Mucosa of stomach (tissue), 1 donor: ENCODE results near the gene QPRT.
"Not testable (repeated sequence)": the region's sequence is repeated elsewhere in the genome, so short reads cannot be mapped to it uniquely, and the experiment has no call there.

ENCODE experiments used
- H3K27me3 ChIP-seq: one replicate; pipeline ENCODE4 v1.7.0; 2013; ENCODE audit warnings: mild to moderate bottlenecking, low read length; ENCODE audit not compliant: control insufficient read depth, insufficient read depth
- H3K36me3 ChIP-seq: one replicate; pipeline ENCODE4 v1.7.0; 2013; ENCODE audit warnings: low read length; ENCODE audit not compliant: control insufficient read depth, insufficient read depth
- H3K4me1 ChIP-seq: one replicate; pipeline ENCODE4 v1.7.0; 2013; ENCODE audit warnings: mild to moderate bottlenecking, low read length; ENCODE audit not compliant: control insufficient read depth, insufficient read depth
- H3K4me3 ChIP-seq: one replicate; pipeline ENCODE4 v1.7.0; 2013; ENCODE audit warnings: low read length
- H3K9ac ChIP-seq: one replicate; pipeline ENCODE4 v1.7.0; 2013; ENCODE audit warnings: mild to moderate bottlenecking, low read length, moderate library complexity
- H3K9me3 ChIP-seq: one replicate; pipeline ENCODE4 v1.7.0; 2013; ENCODE audit warnings: mild to moderate bottlenecking, low read length, moderate library complexity; ENCODE audit not compliant: control insufficient read depth
- donor health status: Pancreatic carcinoma.

QPRT gene

DNA sequence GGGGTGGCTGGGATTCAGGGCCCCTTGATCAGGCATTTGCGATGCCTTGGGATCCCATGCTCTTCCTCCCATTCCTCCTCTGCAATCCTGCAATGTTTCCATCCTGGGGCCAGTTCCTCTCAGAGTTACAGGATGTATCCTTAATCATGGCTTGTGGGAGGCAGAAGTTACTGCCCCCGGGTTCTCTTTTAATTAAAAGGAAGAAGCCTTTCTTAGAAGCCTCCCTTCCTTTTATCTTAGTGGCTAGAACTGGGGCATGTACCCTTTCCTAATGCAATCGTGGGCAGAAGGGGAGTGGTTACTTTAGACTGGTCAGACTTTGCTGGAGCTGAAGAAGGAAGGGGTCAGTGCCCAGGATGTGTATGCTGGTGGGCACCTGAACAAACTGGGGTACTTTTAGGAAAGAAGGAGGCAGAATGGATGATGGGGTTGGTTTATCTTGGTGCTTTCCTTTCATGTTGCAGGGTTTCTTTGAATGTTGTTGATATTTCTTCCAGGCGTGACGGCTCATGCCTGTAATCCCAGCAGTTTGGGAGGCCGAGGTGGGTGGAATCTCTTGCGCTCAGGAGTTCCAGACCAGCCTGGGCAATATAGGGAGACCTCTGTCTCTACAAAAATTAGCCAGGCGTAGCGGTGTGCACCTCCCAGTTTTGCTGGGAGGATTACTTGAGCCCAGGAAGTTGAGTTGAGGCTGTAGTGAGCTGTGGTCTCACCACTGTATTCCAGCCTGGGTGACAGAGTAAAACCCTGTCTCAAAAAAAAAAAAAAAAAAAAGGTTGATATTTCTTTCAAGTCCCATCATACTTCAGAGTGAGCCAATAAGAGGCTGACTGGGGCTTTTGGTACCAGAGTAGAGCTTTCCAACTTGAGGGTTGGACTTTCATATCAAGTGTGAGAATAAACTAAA, 29.1 kb upstream of the QPRT start:
- H3K9ac ChIP-seq: no peak overlapping the region
- no peaks in the 10 kb centered on the region for H3K9me3 ChIP-seq
- H3K4me1 ChIP-seq: no peaks in the 10 kb centered on the region
- no peaks in the 10 kb centered on the region for H3K36me3 ChIP-seq
- H3K27me3 ChIP-seq: no peaks in the 10 kb centered on the region
- H3K4me3 ChIP-seq: no peak overlapping the region

DNA sequence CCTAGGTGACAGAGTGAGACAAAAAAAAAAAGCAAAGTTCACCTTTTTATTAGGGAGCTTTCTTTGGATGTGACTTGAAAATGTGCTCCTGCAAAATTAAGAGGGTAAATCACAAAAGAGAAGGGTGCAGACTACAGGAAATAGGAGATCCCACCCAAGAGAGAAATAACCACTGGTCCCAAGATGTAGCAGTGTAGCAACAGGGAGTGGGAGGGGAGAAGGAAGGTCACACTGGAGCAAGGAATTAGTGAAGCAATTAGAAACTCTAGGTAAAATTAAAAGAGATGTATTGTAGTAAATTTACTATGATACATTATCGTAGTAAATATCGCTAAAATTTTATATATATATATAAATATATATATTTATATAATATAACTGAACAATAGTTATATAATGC, 28.2 kb upstream of the QPRT start:
- Histone ChIP-seq H3K27me3 (no peaks in the 10 kb centered on the region), H3K9me3 (no peaks in the 10 kb centered on the region), H3K36me3 (no peaks in the 10 kb centered on the region), H3K4me1 (no peaks in the 10 kb centered on the region), H3K4me3 (no peak overlapping the region), H3K9ac (no peak overlapping the region)

DNA sequence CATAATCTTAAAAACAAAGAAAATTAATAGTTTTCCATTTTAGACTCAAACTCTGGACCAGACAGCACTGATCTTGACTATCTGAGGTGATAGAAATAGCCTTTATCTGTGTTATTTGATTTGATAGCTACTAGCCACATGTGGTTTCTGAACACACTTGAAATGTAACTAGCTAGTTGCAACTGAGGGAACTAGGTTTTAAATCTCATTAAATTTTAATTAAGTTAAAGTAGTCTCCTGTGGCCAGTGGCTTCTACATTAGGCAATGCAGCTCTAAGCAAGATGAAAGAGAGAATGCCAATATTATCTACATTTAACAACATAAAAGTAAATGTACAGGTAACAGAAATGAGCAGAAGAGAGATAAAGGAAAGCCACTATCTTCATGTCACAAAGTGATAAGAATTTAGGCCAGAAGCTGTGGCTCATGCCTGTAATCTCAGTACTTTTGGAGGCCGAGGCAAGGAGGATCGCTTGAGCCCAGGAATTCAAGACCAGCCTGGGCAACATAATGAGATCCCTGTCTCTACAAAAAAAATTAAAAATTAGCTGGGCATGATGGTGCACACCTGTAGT, 27.1 kb upstream of the QPRT start:
- H3K4me1 ChIP-seq: no peaks in the 10 kb centered on the region
- H3K36me3 ChIP-seq: no peaks in the 10 kb centered on the region
- H3K4me3 ChIP-seq: no peak overlapping the region
- no peaks in the 10 kb centered on the region for H3K9me3 ChIP-seq
- no peaks in the 10 kb centered on the region for H3K27me3 ChIP-seq
- no peak overlapping the region for H3K9ac ChIP-seq

DNA sequence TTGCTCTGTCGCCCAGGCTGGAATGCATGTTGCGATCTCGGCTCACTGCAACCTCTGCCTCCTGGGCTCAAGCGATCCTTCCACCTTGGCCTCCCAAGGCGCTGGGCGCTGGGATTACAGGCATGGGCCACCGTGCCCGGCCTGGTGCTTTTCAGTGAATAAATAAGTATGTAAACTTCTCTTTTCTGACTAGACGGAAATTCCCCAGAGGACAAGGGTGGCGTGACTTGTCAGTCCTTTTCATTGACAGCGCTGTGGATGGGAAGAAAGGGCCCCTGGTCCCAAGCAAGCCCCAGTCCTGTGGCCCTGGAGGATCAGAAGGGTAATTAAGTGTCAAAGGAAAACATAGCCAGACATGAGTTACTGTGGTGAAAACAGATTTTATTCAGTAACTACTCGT, 25.5 kb upstream of the QPRT start:
- Histone ChIP-seq H3K4me3 (no peak overlapping the region), H3K27me3 (no peaks in the 10 kb centered on the region), H3K9ac (no peak overlapping the region), H3K36me3 (no peaks in the 10 kb centered on the region), H3K4me1 (no peaks in the 10 kb centered on the region), H3K9me3 (no peaks in the 10 kb centered on the region)

DNA sequence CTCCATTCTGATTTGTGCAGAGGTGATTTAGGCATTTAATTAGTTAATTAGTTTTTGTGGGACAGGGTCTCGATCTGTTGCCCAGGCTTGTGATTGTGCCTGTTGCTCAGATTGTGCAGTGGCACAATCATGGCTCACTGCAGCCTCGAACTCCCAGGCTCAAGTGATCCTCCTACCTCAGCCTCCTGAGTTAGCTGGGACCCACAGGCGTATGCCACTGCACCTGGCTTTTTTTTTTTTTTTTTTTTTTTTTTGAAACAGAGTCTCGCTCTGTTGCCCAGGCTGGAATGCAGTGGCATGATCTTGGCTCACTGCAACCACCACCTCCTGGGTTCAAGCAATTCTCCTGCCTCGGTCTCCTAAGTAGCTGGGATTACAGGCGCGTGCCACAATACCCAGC, 25.1 kb upstream of the QPRT start:
- H3K4me1 ChIP-seq, H3K9ac ChIP-seq, H3K36me3 ChIP-seq, H3K9me3 ChIP-seq, H3K4me3 ChIP-seq, H3K27me3 ChIP-seq: not testable (repeated sequence)

DNA sequence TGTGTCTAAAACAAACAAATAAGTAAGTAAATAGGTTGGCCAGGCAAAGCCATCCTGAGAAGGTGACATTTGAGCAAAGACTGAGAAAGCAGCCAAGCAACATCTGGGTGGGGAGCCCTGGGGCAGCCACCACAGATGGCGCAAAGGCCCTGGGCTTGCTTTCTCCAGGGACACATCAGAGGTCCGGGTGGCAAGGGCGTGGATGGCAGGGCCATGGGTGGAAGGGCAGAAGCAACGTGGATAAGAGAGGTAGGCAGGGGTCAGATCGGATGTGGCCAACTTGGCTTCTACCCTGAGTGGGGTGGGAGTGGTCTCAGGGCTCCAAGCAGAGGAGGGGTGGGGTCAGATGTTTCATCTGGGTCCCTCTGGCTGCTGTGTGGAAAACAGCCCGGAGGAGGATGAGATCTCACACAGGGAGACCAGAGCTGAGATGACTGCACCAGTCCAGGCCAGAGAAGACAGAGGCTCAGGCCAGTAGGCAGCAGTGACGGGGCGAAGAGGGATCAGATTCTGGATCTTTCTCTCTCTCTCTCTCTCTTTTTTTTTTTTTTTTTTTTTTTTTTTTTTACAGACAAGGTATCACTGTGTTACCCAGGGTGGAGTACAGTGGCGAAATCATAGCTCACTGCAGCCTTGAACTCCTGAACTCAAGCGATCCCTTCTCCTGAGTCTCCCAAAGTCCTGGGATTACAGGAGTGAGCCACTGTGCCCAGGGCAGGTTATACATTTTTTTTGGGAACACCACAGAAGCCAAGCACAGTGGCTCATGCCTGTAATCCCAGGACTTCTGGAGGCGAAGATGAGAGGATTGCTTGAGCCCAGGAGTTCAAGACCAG, 22.1 kb upstream of the QPRT start:
- no peaks in the 10 kb centered on the region for H3K4me1 ChIP-seq
- H3K27me3 ChIP-seq: no peaks in the 10 kb centered on the region
- H3K9ac ChIP-seq: no peak overlapping the region
- H3K36me3 ChIP-seq: no peaks in the 10 kb centered on the region
- no peak overlapping the region for H3K4me3 ChIP-seq
- no peaks in the 10 kb centered on the region for H3K9me3 ChIP-seq

DNA sequence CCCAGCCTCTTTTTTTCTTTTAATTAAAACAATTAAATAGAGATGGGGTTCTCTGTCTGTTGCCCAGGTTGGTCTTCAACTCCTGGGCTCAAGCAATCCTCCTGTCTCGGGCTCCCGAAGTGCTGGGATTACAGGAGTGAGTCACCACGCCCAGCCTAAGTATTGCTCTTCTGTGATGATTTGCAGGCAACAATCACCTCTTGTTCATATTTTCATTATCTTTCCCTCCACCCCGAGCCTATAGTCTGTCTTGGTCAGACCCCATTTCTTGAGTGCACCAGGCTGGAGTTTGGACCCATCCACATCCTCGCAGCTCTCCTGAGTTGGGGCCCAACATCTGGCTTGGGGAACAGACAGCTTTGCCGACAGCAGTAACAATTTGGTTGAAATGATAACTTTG, 20.3 kb upstream of the QPRT start:
- Histone ChIP-seq H3K36me3 (no peaks in the 10 kb centered on the region), H3K9ac (no peak overlapping the region), H3K4me3 (no peak overlapping the region), H3K9me3 (no peaks in the 10 kb centered on the region), H3K4me1 (no peaks in the 10 kb centered on the region), H3K27me3 (no peaks in the 10 kb centered on the region)

DNA sequence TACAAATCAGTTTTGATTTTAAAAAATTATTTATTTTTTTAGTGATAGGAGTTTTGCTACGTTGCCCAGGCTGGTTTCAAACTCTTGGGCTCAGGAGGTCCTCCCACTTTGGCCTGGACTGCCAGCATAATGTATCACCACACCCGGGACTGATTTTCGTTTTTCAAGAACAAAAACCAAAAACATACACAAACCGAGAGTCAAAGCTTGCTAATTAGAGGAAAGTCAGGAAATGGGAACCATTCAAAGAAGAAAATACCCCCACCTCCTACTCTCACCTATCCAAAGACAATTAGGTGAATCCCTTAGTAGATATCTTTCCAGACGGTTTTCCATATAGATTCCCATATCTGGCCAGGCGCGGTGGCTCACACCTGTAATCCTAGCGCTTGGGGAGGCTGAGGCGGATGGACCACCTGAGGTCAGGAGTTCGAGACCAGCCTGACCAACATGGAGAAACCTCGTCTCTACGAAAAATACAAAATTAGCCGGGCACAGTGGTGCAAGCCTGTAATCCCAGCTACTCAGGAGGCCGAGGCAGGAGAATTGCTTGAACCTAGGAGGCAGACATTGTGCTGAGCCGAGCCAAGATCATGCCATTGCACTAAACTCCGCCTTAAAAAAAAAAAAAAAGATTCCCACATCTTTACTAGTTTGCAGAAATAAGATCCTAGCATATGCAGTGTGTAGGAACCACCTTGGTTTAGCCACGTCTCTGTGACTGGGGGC, 16.8 kb upstream of the QPRT start:
- H3K4me3 ChIP-seq: no peak overlapping the region
- H3K9ac ChIP-seq: no peak overlapping the region
- H3K4me1 ChIP-seq: peaks cover 14% of the 10 kb centered on the region
- H3K9me3 ChIP-seq: no peaks in the 10 kb centered on the region
- no peaks in the 10 kb centered on the region for H3K27me3 ChIP-seq
- H3K36me3 ChIP-seq: no peaks in the 10 kb centered on the region

DNA sequence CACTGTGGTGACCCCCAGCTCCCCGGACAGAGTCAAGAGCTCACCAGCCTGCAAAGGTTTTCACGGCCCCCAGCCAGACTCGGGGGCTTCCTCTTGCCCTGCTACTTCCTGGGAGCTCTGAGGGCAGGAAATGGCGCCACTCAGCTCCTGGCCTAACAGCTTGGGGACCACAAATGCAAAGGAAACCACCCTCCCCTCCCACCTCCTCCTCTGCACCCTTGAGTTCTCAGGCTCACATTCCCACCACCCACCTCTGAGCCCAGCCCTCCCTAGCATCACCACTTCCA, 16.3 kb upstream of the QPRT start:
- Histone ChIP-seq H3K4me3 (no peak overlapping the region), H3K36me3 (no peaks in the 10 kb centered on the region), H3K4me1 (peaks cover 14% of the 10 kb centered on the region), H3K27me3 (no peaks in the 10 kb centered on the region), H3K9me3 (no peaks in the 10 kb centered on the region), H3K9ac (no peak overlapping the region)

DNA sequence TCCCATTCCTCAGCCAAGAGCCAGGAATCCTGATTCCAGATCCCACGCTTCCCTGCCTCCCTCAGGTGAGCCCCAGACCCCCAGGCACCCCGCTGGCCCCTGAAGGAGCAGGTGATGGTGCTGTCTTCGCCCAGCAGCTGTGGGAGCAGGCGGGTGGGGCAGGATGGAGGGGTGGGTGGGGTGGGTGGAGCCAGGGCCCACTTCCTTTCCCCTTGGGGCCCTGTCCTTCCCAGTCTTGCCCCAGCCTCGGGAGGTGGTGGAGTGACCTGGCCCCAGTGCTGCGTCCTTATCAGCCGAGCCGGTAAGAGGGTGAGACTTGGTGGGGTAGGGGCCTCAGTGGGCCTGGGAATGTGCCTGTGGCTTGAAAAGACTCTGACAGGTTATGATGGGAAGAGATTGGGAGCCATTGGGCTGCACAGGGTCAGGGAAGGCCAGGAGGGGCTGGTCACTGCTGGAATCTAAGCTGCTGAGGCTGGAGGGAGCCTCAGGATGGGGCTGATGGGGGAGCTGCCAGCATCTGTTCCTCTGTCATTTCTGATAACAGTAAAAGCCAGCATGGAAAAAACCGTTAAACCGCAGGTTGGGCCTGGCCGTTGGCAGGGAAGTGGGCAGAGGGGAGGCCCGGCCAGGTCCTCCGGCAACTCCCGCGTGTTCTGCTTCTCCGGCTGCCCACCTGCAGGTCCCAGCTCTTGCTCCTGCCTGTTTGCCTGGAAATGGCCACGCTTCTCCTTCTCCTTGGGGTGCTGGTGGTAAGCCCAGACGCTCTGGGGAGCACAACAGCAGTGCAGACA, 15.8 kb upstream of the QPRT start, which contains the start of gene SPN:
Gene SPN (plus strand): TSS at position 232 of the 791 bp plus-strand sequence. CDS start 482 bp downstream, at position 714.
- Histone ChIP-seq H3K4me3 (no peak within 1 kb of the TSS), H3K9me3 (no peaks in the 10 kb centered on the region)

DNA sequence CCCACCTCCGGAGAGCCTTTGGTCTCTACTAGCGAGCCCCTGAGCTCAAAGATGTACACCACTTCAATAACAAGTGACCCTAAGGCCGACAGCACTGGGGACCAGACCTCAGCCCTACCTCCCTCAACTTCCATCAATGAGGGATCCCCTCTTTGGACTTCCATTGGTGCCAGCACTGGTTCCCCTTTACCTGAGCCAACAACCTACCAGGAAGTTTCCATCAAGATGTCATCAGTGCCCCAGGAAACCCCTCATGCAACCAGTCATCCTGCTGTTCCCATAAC, 15.2 kb upstream of the QPRT start:
- no peaks in the 10 kb centered on the region for H3K27me3 ChIP-seq
- H3K9me3 ChIP-seq: no peaks in the 10 kb centered on the region
- H3K4me3 ChIP-seq: no peak overlapping the region
- H3K36me3 ChIP-seq: no peaks in the 10 kb centered on the region
- H3K9ac ChIP-seq: no peak overlapping the region
- H3K4me1 ChIP-seq: peaks cover 14% of the 10 kb centered on the region

More for the DNA sequence above, 15.8 kb upstream of the QPRT start, which contains the start of gene SPN:
- Histone ChIP-seq H3K4me1 (peaks cover 14% of the 10 kb centered on the region), H3K9ac (no peak within 1 kb of the TSS), H3K36me3 (no peaks in the 10 kb centered on the region), H3K27me3 (no peaks in the 10 kb centered on the region)
